ENCODE results near the gene TCEA2. TPM values are rescaled to one million over a fixed set of nuclear protein-coding genes. Genes with fewer than 3 reads are reported as not detected.

TCEA2 gene
- total and polyA plus RNA-seq, 9 of the 15 experiments (the other 6 are each of a cell fraction or from before 2014, with no cell fraction given): 1.4 to 28.7 (median 5.4) TPM

- TF ChIP-seq TSHZ1 (CRISPR knock-in tag; IDR thresholded peaks at IDR 0.05): no peak
- peak; percentile 81 for TF ChIP-seq RBFOX2 (IDR thresholded peaks at IDR 0.05; ENCODE audit: low read depth, low read length)
- no peak for TF ChIP-seq NUFIP1 (IDR thresholded peaks at IDR 0.05; ENCODE audit: partially characterized antibody)
- peak; percentile 64 for TF ChIP-seq USF2 (CRISPR knock-in tag; IDR thresholded peaks at IDR 0.05)
- peak; percentile 69 for TF ChIP-seq TAF1 (IDR thresholded peaks at IDR 0.05; ENCODE audit: control insufficient read depth, extremely low read depth, insufficient read depth, low read length, severe bottlenecking)
- no peak for TF ChIP-seq ARID3A (IDR thresholded peaks at IDR 0.05; ENCODE audit: borderline replicate concordance, low read depth, low read length)
- TF ChIP-seq ETS2 (tag; IDR thresholded peaks at IDR 0.05; ENCODE audit: borderline replicate concordance, poor library complexity, severe bottlenecking): no peak
- TF ChIP-seq WHSC1 (IDR thresholded peaks at IDR 0.05; ENCODE audit: low read length): no peak
- TF ChIP-seq PHB (CRISPR knock-in tag; IDR thresholded peaks at IDR 0.05): no peak
- no peak for TF ChIP-seq KDM1A (IDR thresholded peaks at IDR 0.05)
- TF ChIP-seq ETV1 (tag; conservative IDR thresholded peaks at IDR 0.05; ENCODE audit: low read depth): no peak
- TF ChIP-seq TAF9B (IDR thresholded peaks at IDR 0.05; ENCODE audit: partially characterized antibody): no peak
- peak; percentile 94 for TF ChIP-seq ZNF143 (CRISPR knock-in tag; IDR thresholded peaks at IDR 0.05)
- TF ChIP-seq EHMT2 (IDR thresholded peaks at IDR 0.05): no peak
- no peak for TF ChIP-seq CBFA2T3 (IDR thresholded peaks at IDR 0.05)
- TF ChIP-seq GTF2A2 (tag; IDR thresholded peaks at IDR 0.05): no peak
- no peak for TF ChIP-seq ZNF274 (IDR thresholded peaks at IDR 0.05; ENCODE audit: borderline replicate concordance, low read depth, low read length)
- no peak for TF ChIP-seq ZNF263 (CRISPR knock-in tag; IDR thresholded peaks at IDR 0.05; ENCODE audit: borderline replicate concordance)
- no peak for TF ChIP-seq GABPB2 (CRISPR knock-in tag; conservative IDR thresholded peaks at IDR 0.05)
- TF ChIP-seq TCF3 (CRISPR knock-in tag; IDR thresholded peaks at IDR 0.05): no peak
- TF ChIP-seq ARID2 (IDR thresholded peaks at IDR 0.05): no peak
- no peak for TF ChIP-seq MYBL2 (IDR thresholded peaks at IDR 0.05; ENCODE audit: low read depth)
- no peak for TF ChIP-seq MYBL2 (CRISPR knock-in tag; IDR thresholded peaks at IDR 0.05; ENCODE audit: borderline replicate concordance)
- TF ChIP-seq ELF1 (tag; IDR thresholded peaks at IDR 0.05): no peak
These were observed at the start of gene TCEA2 (continued) for GRCh38 chr20:64062596-64063388.
